ENCODE measurements around the gene VPS39.

DNA sequence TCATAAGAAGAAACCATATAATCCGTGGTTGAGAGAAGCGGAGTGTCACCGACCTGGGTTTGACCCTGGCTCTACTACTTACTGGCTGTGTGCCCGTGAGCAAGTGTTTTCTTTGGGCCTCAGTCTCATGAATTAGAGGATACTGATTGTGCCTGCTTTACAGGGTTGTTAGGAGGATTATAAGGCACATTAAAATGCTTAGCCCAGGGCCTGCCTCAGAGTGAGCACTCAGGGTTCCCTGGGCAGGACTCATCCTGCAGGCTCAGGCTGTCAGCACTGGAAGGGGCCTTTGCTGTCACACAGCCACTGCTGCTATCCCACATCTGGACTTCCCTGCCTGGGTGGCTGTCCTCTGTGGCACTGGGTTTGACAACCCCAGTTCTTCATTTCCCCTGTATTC is 56.4 kb downstream of the VPS39 start:
- TF ChIP-seq, protein P1, sequence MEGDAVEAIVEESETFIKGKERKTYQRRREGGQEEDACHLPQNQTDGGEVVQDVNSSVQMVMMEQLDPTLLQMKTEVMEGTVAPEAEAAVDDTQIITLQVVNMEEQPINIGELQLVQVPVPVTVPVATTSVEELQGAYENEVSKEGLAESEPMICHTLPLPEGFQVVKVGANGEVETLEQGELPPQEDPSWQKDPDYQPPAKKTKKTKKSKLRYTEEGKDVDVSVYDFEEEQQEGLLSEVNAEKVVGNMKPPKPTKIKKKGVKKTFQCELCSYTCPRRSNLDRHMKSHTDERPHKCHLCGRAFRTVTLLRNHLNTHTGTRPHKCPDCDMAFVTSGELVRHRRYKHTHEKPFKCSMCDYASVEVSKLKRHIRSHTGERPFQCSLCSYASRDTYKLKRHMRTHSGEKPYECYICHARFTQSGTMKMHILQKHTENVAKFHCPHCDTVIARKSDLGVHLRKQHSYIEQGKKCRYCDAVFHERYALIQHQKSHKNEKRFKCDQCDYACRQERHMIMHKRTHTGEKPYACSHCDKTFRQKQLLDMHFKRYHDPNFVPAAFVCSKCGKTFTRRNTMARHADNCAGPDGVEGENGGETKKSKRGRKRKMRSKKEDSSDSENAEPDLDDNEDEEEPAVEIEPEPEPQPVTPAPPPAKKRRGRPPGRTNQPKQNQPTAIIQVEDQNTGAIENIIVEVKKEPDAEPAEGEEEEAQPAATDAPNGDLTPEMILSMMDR (IDR thresholded peaks at IDR 0.05; ENCODE audit: low read depth, low read length), result no peak
- TF ChIP-seq EZH2phosphoT487 (IDR thresholded peaks at IDR 0.05; ENCODE audit: low read depth), result no peak
